Testis (tissue), 3 donors: ENCODE measurements around the gene TRMT11. TPM values are rescaled to one million over a fixed set of nuclear protein-coding genes. Genes with fewer than 3 reads are reported as not detected.

Experiments
- DNase-seq: peaks from one replicate; pipeline ENCODE4 v3.0.0-alpha.2; 2019
- H3K27ac ChIP-seq, 2 donors: fragments of 200-600 bp; sonication (generic); one replicate each; pipeline ENCODE4 v1.5.1; 2019
- H3K27me3 ChIP-seq: fragments of 200-600 bp; sonication (generic); one replicate; pipeline ENCODE4 v1.5.1; 2019
- H3K36me3 ChIP-seq: fragments of 200-600 bp; sonication (generic); one replicate; pipeline ENCODE4 v1.5.1; 2017; ENCODE audit warnings: low read depth; ENCODE audit errors: missing control alignments
- H3K4me1 ChIP-seq: fragments of 200-600 bp; sonication (generic); one replicate; pipeline ENCODE4 v1.5.1; 2019
- H3K4me3 ChIP-seq, 2 donors: fragments of 200-600 bp; sonication (generic); one replicate each; pipeline ENCODE4 v1.5.1; 2017 to 2019
- H3K9me3 ChIP-seq: fragments of 200-600 bp; sonication (generic); one replicate; pipeline ENCODE4 v1.5.1; 2017
- POLR2A ChIP-seq: fragments of 450-650 bp; IDR thresholded peaks from one replicate; pipeline ENCODE4 v1.6.1; 2017; ENCODE audit warnings: antibody characterized with exemption, mild to moderate bottlenecking, moderate library complexity
- WGBS, 2 donors: methylation state at CpG; one replicate each; pipeline ENCODE4 v1.1.5; 2018; 5-methylcytosine and 5-hydroxymethylcytosine counted together
- intact Hi-C: fragments of 100-400 bp; cut with DNase I; formaldehyde crosslinking; loops from one replicate; pipeline ENCODE4 v1.15.1; 2023; ENCODE audit warnings: low total_unique reads
- polyA plus RNA-seq: library from polyadenylated mRNA; stranded (reverse); fragments of 350-450 nt; fragmentation: Illumina TruSeq; extraction: RNeasy Lipid Tissue Mini Kit (QIAGEN cat#74804); gene quantifications from one replicate; pipeline ENCODE4 v1.2.3, GENCODE V29; 2014; ENCODE audit warnings: low read depth, low replicate concordance; ENCODE audit not compliant: insufficient read depth
- total RNA-seq, 2 donors: library from RNA; depleted of rRNA; stranded (reverse); fragments of >200 nt; gene quantifications; one replicate each; pipeline ENCODE4 v1.2.3, GENCODE V29; 2016
- TF ChIP-seq, protein P1 (sequence below), 3 experiments: fragments of 450-650 bp in 2 of 3; fragments of 200-600 bp in 1 of 3; sonication (generic) in 1 of 3; IDR thresholded peaks; one replicate each; pipeline ENCODE4 v1.5.1; 2016 to 2019; ENCODE audit warnings: antibody characterized with exemption in 3 of 3, mild to moderate bottlenecking in 2 of 3, moderate library complexity in 1 of 3

TRMT11 gene
- total and polyA plus RNA-seq, 3 donors from 2014 or later: 16.1 to 51.2 (median 32.2) TPM

DNA sequence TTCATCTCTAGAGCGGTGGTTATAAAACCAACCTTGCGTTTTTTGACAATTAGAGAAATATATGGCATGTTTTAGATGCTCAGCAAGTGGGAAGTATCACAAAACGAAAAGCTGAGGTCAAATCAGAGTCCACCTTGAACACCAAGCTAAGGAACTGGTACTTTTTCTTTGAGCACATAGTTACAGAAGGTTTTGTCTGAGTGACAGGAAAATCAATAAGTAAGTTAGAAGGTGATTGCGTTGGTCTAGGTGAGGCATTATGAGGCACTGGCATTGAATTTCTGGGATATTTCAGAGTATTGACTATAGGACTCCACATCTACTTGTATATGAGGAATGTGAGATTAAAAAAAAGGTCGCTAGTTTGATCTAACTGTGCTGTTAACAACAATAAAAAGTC is 30.4 kb upstream of the TRMT11 start:
- Histone ChIP-seq H3K4me3 (peak overlapping the region; percentile 84 to 96), H3K36me3 (no peaks in the 10 kb centered on the region), H3K4me1 (peaks cover 11% of the 10 kb centered on the region), H3K27ac (peak overlapping the region in 1 of 2 donors; percentile 93), H3K9me3 (no peaks in the 10 kb centered on the region), H3K27me3 (no peaks in the 10 kb centered on the region)
- 28 to 34% methylated on average over 5 of the region's 5 CpGs for WGBS, 2 donors
- no peak for DNase-seq
- intact Hi-C loops: loop anchor here (5.0 kb wide), 1 partner anchor 164 kb away; the partner anchor contains the start of gene NCOA7
- TF ChIP-seq POLR2A: no peak
- TF ChIP-seq, protein P1, sequence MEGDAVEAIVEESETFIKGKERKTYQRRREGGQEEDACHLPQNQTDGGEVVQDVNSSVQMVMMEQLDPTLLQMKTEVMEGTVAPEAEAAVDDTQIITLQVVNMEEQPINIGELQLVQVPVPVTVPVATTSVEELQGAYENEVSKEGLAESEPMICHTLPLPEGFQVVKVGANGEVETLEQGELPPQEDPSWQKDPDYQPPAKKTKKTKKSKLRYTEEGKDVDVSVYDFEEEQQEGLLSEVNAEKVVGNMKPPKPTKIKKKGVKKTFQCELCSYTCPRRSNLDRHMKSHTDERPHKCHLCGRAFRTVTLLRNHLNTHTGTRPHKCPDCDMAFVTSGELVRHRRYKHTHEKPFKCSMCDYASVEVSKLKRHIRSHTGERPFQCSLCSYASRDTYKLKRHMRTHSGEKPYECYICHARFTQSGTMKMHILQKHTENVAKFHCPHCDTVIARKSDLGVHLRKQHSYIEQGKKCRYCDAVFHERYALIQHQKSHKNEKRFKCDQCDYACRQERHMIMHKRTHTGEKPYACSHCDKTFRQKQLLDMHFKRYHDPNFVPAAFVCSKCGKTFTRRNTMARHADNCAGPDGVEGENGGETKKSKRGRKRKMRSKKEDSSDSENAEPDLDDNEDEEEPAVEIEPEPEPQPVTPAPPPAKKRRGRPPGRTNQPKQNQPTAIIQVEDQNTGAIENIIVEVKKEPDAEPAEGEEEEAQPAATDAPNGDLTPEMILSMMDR (IDR thresholded peaks at IDR 0.05): no peak

DNA sequence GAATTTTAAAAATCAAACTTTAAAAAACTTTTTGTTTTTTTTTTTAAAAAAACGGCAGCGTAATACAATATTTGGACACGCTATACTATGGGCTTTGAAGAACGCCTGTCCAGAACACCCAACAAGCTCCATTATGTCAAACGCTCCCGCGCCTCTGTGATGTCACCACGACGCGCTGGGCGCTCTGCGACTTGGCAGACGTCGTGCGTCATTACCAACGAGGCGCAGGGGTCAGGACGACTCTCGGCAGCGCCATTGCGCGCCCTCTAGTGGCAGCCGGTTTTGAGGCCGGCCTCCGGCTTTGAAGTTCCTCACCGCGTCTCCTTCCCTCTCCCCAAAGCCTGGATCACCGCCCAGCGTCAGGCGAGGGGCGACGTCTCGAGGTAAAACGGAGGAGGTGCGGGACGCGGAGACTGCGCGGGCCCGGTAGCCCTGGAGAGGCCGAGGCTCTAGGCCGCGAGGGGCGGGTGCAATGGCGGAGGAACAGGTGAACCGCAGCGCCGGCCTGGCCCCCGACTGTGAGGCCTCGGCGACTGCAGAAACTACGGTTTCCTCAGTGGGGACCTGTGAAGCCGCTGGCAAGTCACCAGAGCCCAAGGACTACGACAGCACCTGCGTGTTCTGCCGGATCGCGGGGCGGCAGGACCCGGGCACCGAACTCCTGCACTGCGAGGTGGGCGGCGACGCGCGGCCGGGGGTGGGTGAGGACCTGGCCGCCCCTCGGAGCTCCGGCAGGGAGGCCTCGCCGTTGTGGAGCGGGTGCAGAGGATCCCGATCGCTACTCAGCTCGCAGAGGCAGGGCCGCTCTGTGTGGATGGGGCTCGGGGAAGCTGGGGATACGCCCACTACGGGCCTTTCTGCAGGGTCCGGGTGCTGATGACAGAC is 29.6 kb upstream of the TRMT11 start, which contains the start of gene HINT3:
Gene HINT3, plus strand, starts transcription at position 265 of the 885 bp plus-strand sequence. Its CDS starts 208 bp downstream, at position 473.
- H3K9me3 ChIP-seq: no peaks in the 10 kb centered on the region
- 0 to 1% methylated on average over 34 to 72 of the region's 82 CpGs for WGBS, 2 donors
- H3K4me3 ChIP-seq: peak within 1 kb of the TSS; percentile 84 to 96
- peaks cover 11% of the 10 kb centered on the region for H3K4me1 ChIP-seq
- peak within 1 kb of the TSS; percentile 87 to 93 for H3K27ac ChIP-seq
- intact Hi-C loops: loop anchor here (5.0 kb wide), 1 partner anchor 164 kb away; the partner anchor contains the start of gene NCOA7
- TF ChIP-seq, protein P1 (IDR thresholded peaks at IDR 0.05): peak; percentile 97 to 99 (median 97)
- no peak for TF ChIP-seq POLR2A
- H3K27me3 ChIP-seq: no peaks in the 10 kb centered on the region
- DNase-seq: peak; percentile 99
- no peaks in the 10 kb centered on the region for H3K36me3 ChIP-seq

DNA sequence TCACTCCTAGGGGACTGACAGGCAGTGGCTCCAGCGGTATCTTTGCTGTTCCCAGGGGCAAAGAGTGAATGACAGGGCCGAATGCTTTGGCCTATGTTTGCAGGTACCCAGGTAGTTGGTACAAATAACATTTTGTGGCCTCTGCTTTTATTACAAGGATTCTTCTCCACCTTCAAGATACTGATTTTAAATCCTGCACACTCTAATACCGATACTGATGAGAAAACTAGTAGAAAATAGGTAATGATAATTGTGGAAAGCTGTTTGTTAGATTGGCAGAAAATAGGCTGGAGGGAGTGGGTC is 29.0 kb upstream of the TRMT11 start:
- H3K9me3 ChIP-seq: no peaks in the 10 kb centered on the region
- WGBS, 2 donors: 0 to 1% methylated on average over 3 of the region's 3 CpGs
- peak overlapping the region; percentile 84 to 96 for H3K4me3 ChIP-seq
- H3K36me3 ChIP-seq: no peaks in the 10 kb centered on the region
- TF ChIP-seq, protein P1 (IDR thresholded peaks at IDR 0.05): no peak
- TF ChIP-seq POLR2A: no peak
- no peaks in the 10 kb centered on the region for H3K27me3 ChIP-seq
- intact Hi-C loops: loop anchor here (5.0 kb wide), 1 partner anchor 165 kb away; the partner anchor contains the start of gene NCOA7
- H3K4me1 ChIP-seq: peaks cover 11% of the 10 kb centered on the region
- H3K27ac ChIP-seq: peak overlapping the region; percentile 87 to 93
- DNase-seq: no peak

DNA sequence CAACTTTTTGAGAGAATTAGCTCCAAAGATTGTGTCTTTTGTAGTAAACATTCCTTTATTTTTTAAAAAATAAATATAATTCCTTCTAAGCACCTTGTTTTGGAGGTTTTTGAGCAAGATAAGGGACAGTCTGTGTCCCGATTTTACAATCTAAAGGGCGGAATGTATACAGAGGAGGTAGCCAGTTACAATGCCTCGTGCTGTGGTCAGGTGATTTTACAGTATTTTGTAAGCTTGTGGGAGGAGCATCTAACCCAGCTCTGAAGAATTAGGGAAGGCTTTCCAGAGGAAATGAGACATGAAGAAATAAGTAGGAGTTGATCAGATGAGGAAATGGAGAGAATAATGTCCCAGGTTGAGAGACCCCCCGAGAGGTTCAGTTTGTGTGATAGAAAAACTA is 28.5 kb upstream of the TRMT11 start:
- peak overlapping the region; percentile 84 to 96 for H3K4me3 ChIP-seq
- no peak for TF ChIP-seq POLR2A
- TF ChIP-seq, protein P1 (IDR thresholded peaks at IDR 0.05): no peak
- intact Hi-C loops: loop anchor here (5.0 kb wide), 1 partner anchor 166 kb away; the partner anchor contains the start of gene NCOA7
- H3K27ac ChIP-seq: peak overlapping the region; percentile 6 to 93
- WGBS, 2 donors: 28 to 31% methylated on average over 4 of the region's 4 CpGs
- H3K9me3 ChIP-seq: no peaks in the 10 kb centered on the region
- peak; percentile 43 for DNase-seq
- H3K36me3 ChIP-seq: no peaks in the 10 kb centered on the region
- peaks cover 11% of the 10 kb centered on the region for H3K4me1 ChIP-seq
- no peaks in the 10 kb centered on the region for H3K27me3 ChIP-seq
